D341Med (cell line): ENCODE measurements around the gene CLDN20.
"Not testable (repeated sequence)": the region's sequence is repeated elsewhere in the genome, so short reads cannot be mapped to it uniquely, and the experiment has no call there.

Experiments
- DNase-seq: peaks from one replicate; pipeline ENCODE4 v3.0.0; 2012; ENCODE audit warnings: low spot score

Gene CLDN20

GRCh38 chr6:155312950-155313349 is 49.1 kb downstream of the CLDN20 start:
- not testable (repeated sequence) for DNase-seq

GRCh38 chr6:155313602-155314091 is 49.8 kb downstream of the CLDN20 start:
- no peak for DNase-seq

- DNase-seq, result peak; percentile 94
Measured at GRCh38 chr6:155314092-155314772, 50.4 kb downstream of the CLDN20 start, which contains the start of gene TFB1M. Gene TFB1M (minus strand): TSS chr6:155314484. CDS start chr6:155314428, 56 bp downstream.

- peak; percentile 65 for DNase-seq
Measured at GRCh38 chr6:155314773-155315515, 51.1 kb downstream of the CLDN20 start.

- no peak for DNase-seq
Measured at GRCh38 chr6:155315516-155315871, 51.7 kb downstream of the CLDN20 start.

- no peak for DNase-seq
Measured at GRCh38 chr6:155316419-155316818, 52.6 kb downstream of the CLDN20 start.

- DNase-seq, result no peak
Measured at GRCh38 chr6:155317186-155317585, 53.4 kb downstream of the CLDN20 start.

- no peak for DNase-seq
Measured at GRCh38 chr6:155319902-155320301, 56.1 kb downstream of the CLDN20 start.

- DNase-seq, result no peak
Measured at GRCh38 chr6:155324172-155324571, 60.4 kb downstream of the CLDN20 start.

GRCh38 chr6:155324993-155325392 is 61.2 kb downstream of the CLDN20 start:
- no peak for DNase-seq

GRCh38 chr6:155325700-155326516 is 62.1 kb downstream of the CLDN20 start:
- no peak for DNase-seq
